ENCODE data around the gene CCDC12. TPM values are rescaled to one million over a fixed set of nuclear protein-coding genes. Genes with fewer than 3 reads are reported as not detected.
A peak's percentile ranks its signal among the peaks of the same experiment; 100 is the strongest.

Gene CCDC12
- total and polyA plus RNA-seq, 9 of the 15 experiments (the other 6 are each of a cell fraction or from before 2014, with no cell fraction given) = 8.9 to 201 (median 86.9) TPM

GRCh38 chr3:47018269-47018611, 41.7 kb upstream of the CCDC12 start:
- no TSS peak for BruUV-seq (replicated peaks)
- CTCF ChIA-PET (ENCODE audit: low intra/inter-chr PET ratio) = no interaction called here
- in situ Hi-C loops (cut with MboI) = no loop called here

DNA sequence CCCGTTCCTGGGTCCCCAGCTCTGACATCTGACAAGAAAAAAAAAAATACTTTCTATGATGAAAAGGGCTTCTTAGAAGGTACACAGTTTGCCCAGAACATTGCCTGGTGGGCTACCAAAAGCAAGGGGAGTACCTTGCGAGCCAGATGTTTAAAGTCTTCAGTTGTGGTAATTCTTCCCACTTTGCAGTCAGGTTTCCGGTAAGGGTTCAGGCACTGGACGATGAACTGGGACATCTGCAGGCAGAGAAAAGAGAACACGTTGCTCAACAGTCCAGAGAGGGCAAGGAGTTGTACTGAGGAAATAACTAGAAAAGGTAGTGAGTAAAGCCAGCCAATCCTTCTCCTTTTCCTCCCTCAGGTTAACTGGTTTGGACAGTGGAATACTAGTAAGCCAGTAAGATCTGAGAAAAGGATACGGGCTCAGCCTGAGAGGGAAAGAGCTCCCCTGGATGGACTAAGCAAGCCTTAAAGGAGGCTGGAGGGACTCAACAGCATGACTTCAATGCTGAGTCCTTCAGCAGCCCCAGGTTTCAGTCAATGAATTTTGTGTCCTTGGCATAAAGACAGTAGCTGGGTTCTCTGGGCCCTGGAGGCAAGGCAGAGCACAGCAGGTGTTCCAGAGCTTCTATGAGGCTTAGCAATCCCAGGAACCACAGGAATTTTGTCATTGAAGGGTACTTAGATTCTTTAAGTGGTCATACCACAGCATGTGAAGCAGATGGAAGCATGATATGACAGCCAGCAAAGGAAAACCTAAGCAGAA, 41.1 kb upstream of the CCDC12 start:
- intact Hi-C loops (cut with micrococcal nuclease) = loop anchor here (10.0 kb wide), 2 partner anchors 307 to 357 kb away; no protein-coding TSS in a partner anchor
- 56% methylated on average over 6 of the region's 6 CpGs for WGBS (ENCODE audit: insufficient coverage, low coverage, missing lambda C conversion rate)
- no peak for TF ChIP-seq ZNF785 (CRISPR knock-in tag; IDR thresholded peaks at IDR 0.05)
- no peak for TF ChIP-seq CBX1 (IDR thresholded peaks at IDR 0.05; ENCODE audit: low read depth)
- no peak for TF ChIP-seq IRF2 (CRISPR knock-in tag; IDR thresholded peaks at IDR 0.05)
- no peak for TF ChIP-seq BRCA1 (IDR thresholded peaks at IDR 0.05)
- no peak for TF ChIP-seq BRCA1 (CRISPR knock-in tag; IDR thresholded peaks at IDR 0.05)
- TF ChIP-seq, protein P1, sequence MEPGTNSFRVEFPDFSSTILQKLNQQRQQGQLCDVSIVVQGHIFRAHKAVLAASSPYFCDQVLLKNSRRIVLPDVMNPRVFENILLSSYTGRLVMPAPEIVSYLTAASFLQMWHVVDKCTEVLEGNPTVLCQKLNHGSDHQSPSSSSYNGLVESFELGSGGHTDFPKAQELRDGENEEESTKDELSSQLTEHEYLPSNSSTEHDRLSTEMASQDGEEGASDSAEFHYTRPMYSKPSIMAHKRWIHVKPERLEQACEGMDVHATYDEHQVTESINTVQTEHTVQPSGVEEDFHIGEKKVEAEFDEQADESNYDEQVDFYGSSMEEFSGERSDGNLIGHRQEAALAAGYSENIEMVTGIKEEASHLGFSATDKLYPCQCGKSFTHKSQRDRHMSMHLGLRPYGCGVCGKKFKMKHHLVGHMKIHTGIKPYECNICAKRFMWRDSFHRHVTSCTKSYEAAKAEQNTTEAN (CRISPR knock-in tag; IDR thresholded peaks at IDR 0.05) = no peak
- no peak for TF ChIP-seq CHD4 (IDR thresholded peaks at IDR 0.05; ENCODE audit: insufficient read depth, insufficient replicate concordance, low read depth, low read length, poor library complexity, severe bottlenecking)
- TF ChIP-seq ZNF444 (CRISPR knock-in tag; IDR thresholded peaks at IDR 0.05) = no peak
- 0 out of 2 replicates have a peak, but pooled peaks have one; percentile 1 for TF ChIP-seq ZNF584 (CRISPR knock-in tag; IDR thresholded peaks at IDR 0.05; ENCODE audit: low read depth)

More at GRCh38 chr3:47018269-47018611, 41.7 kb upstream of the CCDC12 start:
- Histone ChIP-seq H3K9me3 (replicated peaks; ENCODE audit: control insufficient read depth, insufficient read depth, low read depth, low read length) (no peaks in the 10 kb centered on the region), H4K20me1 (replicated peaks; ENCODE audit: control insufficient read depth, insufficient read depth, low read length) (no peaks in the 10 kb centered on the region), H3K4me2 (ENCODE audit: insufficient read depth, low read length) (no peak overlapping the region), H3K9ac (ENCODE audit: insufficient read depth in 1 of 2, low read depth in 2 of 2, low read length in 2 of 2) (no peak overlapping the region), H3K27ac (ENCODE audit: extremely low read depth, low read depth, low read length) (peak overlapping the region; percentile 80; the same call in 2 of the 3 replicates), H3K36me3 (ENCODE audit: control insufficient read depth, insufficient read depth, low read length) (peaks cover 66% of the 10 kb centered on the region), H2AFZ (ENCODE audit: low read depth, low read length) (no peak overlapping the region), H3K4me1 (replicated peaks in 1 of 2; ENCODE audit: control insufficient read depth in 2 of 2, insufficient read depth in 2 of 2, low read length in 2 of 2) (peaks cover 11 to 27% of the 10 kb centered on the region in 2 experiments; a peak in 4 of 5 replicates), H3K79me2 (ENCODE audit: control insufficient read depth, insufficient read depth, low read length) (peaks cover 5% of the 10 kb centered on the region; the same call in 1 of the 3 replicates), H3K27me3 (ENCODE audit: control insufficient read depth in 2 of 2, insufficient read depth in 2 of 2, low read length in 2 of 2) (no peaks in the 10 kb centered on the region), H3K9me1 (ENCODE audit: control insufficient read depth, insufficient read depth, low read length) (no peaks in the 10 kb centered on the region), H3K4me3 (no peak overlapping the region)
- intact Hi-C loops (cut with micrococcal nuclease) = loop anchor here (10.0 kb wide), 2 partner anchors 307 to 357 kb away; no protein-coding TSS in a partner anchor
- FAIRE-seq (no peak), ATAC-seq (no peak; the same call in 2 of the 3 replicates), DNase-seq (ENCODE audit: extremely low read depth in 1 of 4, low spot score in 3 of 4) (no peak)
- POLR2A ChIA-PET = interaction anchor here (0.6 to 4.9 kb wide), 6 partner anchors 10 to 28 kb away, joined by 3 to 27 read pairs (median 3); no protein-coding TSS in a partner anchor
- TF ChIP-seq PURB (CRISPR knock-in tag; IDR thresholded peaks at IDR 0.05; ENCODE audit: low read depth) (no peak), MAFF (IDR thresholded peaks at IDR 0.05; ENCODE audit: low read length) (no peak), ELF2 (CRISPR knock-in tag; IDR thresholded peaks at IDR 0.05) (0 out of 2 replicates have a peak, but pooled peaks have one; percentile 28)

More for the DNA sequence above, 41.1 kb upstream of the CCDC12 start:
- POLR2A ChIA-PET = interaction anchor here (0.5 to 4.9 kb wide), 7 partner anchors 10 to 186 kb away, joined by 3 to 27 read pairs (median 3); no protein-coding TSS in a partner anchor
- H3K9me1 ChIP-seq (ENCODE audit: control insufficient read depth, insufficient read depth, low read length) = no peaks in the 10 kb centered on the region
- H3K9ac ChIP-seq (ENCODE audit: insufficient read depth in 1 of 2, low read depth in 2 of 2, low read length in 2 of 2) = peak overlapping the region; percentile 27 to 65; a peak in 3 of 4 replicates
- H3K4me3 ChIP-seq = no peak overlapping the region
- BruUV-seq (replicated peaks) = TSS peak; percentile 56
- peaks cover 66% of the 10 kb centered on the region for H3K36me3 ChIP-seq (ENCODE audit: control insufficient read depth, insufficient read depth, low read length)
- peak overlapping the region; percentile 80 for H3K27ac ChIP-seq (ENCODE audit: extremely low read depth, low read depth, low read length)
- peaks cover 11 to 27% of the 10 kb centered on the region in 2 experiments; a peak in 4 of 5 replicates for H3K4me1 ChIP-seq (replicated peaks in 1 of 2; ENCODE audit: control insufficient read depth in 2 of 2, insufficient read depth in 2 of 2, low read length in 2 of 2)
- in situ Hi-C loops (cut with MboI) = no loop called here
- CTCF ChIA-PET (ENCODE audit: low intra/inter-chr PET ratio) = no interaction called here
- no peak for DNase-seq (ENCODE audit: extremely low read depth in 1 of 4, low spot score in 3 of 4)
- H3K79me2 ChIP-seq (ENCODE audit: control insufficient read depth, insufficient read depth, low read length) = peaks cover 5% of the 10 kb centered on the region; the same call in 1 of the 3 replicates
- H3K4me2 ChIP-seq (ENCODE audit: insufficient read depth, low read length) = peak overlapping the region; percentile 63
- ATAC-seq = peak; percentile 7
- no peak overlapping the region for H2AFZ ChIP-seq (ENCODE audit: low read depth, low read length)
- FAIRE-seq = no peak
- no peaks in the 10 kb centered on the region for H4K20me1 ChIP-seq (replicated peaks; ENCODE audit: control insufficient read depth, insufficient read depth, low read length)
- no peaks in the 10 kb centered on the region for H3K9me3 ChIP-seq (replicated peaks; ENCODE audit: control insufficient read depth, insufficient read depth, low read depth, low read length)
- no peaks in the 10 kb centered on the region for H3K27me3 ChIP-seq (ENCODE audit: control insufficient read depth in 2 of 2, insufficient read depth in 2 of 2, low read length in 2 of 2)
